ENCODE measurements around the gene SMIM35. TPM values are rescaled to one million over a fixed set of nuclear protein-coding genes. Genes with fewer than 3 reads are reported as not detected.

Gene SMIM35
- total RNA-seq, 6 donors from 2014 or later = not detected

GRCh38 chr11:118052581-118053206, 34.1 kb downstream of the SMIM35 start:
- no peak for TF ChIP-seq POLR2A (IDR thresholded peaks at IDR 0.05)
- TF ChIP-seq EP300 (IDR thresholded peaks at IDR 0.05) = no peak
- TF ChIP-seq CTCF (IDR thresholded peaks at IDR 0.05) = no peak
- no peak for TF ChIP-seq POLR2AphosphoS5 (IDR thresholded peaks at IDR 0.05)
- Histone ChIP-seq H3K4me3 (no peak overlapping the region), H3K36me3 (no peaks in the 10 kb centered on the region), H3K4me1 (peaks cover 0 to 4% (median 0%) of the 10 kb centered on the region in 4 donors), H3K9me3 (no peaks in the 10 kb centered on the region), H3K27ac (no peak overlapping the region), H3K27me3 (no peaks in the 10 kb centered on the region)
- DNase-seq (peak in 1 of 2 donors; percentile 4), ATAC-seq (ENCODE audit: low FRiP score in 2 of 2) (no peak)
- WGBS, 2 donors = 78 to 86% methylated on average over 11 to 13 of the region's 13 CpGs

DNA sequence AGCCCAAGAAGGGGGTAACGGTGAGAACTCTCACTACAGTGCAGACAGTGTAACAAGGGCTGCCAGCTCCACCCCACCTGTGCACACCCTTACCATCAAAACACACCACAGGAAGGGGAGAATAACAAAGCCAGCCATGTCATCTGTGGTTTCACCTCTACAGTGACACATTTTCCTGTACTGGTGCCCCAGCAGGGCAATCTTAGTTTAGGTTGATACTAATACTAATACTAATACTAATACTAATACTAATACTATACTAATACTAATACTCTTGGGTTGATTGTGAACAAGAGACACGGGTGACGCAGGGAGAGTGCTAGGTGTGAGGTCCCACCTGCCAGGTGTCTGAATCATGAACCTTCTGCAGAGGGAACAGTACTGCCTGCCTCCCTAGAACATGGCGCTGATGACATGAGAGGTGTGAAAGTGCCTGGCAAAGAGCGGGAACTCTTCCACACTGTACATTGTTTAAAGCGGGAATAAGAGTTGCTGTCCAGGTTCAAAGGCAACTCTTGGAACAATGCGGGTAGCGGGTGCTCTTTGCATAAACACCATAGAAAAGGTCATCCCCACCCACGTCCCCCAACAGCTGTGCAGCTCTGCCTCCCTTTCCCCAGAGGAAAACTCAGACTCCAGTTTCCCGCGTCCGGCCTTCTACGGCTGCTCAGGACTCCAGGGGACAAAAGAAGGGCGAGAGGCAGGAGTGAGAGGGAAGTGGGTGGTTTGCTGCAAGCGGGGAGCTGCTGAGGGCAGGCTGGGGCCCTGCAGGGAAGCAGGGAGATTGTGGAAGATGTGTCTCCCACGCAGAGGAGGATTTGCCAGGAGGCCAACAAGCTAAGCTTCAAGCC, 34.9 kb downstream of the SMIM35 start:
- peaks cover 0 to 4% (median 0%) of the 10 kb centered on the region in 4 donors for H3K4me1 ChIP-seq
- no peak overlapping the region for H3K4me3 ChIP-seq
- no peak for TF ChIP-seq CTCF (IDR thresholded peaks at IDR 0.05)
- TF ChIP-seq EP300 (IDR thresholded peaks at IDR 0.05) = no peak
- TF ChIP-seq POLR2A (IDR thresholded peaks at IDR 0.05) = no peak
- peak in 1 of 2 donors; percentile 25 for DNase-seq
- WGBS, 2 donors = 85% methylated on average over 12 to 16 of the region's 16 CpGs
- no peaks in the 10 kb centered on the region for H3K9me3 ChIP-seq
- peak overlapping the region in 1 of 4 donors; percentile 43 for H3K27ac ChIP-seq
- ATAC-seq (ENCODE audit: low FRiP score in 2 of 2) = no peak
- H3K27me3 ChIP-seq = no peaks in the 10 kb centered on the region
- no peaks in the 10 kb centered on the region for H3K36me3 ChIP-seq

GRCh38 chr11:118051136-118051610, 35.6 kb downstream of the SMIM35 start:
- H3K27me3 ChIP-seq = no peaks in the 10 kb centered on the region
- H3K27ac ChIP-seq = peak overlapping the region in 1 of 4 donors; percentile 36
- no peak for DNase-seq

DNA sequence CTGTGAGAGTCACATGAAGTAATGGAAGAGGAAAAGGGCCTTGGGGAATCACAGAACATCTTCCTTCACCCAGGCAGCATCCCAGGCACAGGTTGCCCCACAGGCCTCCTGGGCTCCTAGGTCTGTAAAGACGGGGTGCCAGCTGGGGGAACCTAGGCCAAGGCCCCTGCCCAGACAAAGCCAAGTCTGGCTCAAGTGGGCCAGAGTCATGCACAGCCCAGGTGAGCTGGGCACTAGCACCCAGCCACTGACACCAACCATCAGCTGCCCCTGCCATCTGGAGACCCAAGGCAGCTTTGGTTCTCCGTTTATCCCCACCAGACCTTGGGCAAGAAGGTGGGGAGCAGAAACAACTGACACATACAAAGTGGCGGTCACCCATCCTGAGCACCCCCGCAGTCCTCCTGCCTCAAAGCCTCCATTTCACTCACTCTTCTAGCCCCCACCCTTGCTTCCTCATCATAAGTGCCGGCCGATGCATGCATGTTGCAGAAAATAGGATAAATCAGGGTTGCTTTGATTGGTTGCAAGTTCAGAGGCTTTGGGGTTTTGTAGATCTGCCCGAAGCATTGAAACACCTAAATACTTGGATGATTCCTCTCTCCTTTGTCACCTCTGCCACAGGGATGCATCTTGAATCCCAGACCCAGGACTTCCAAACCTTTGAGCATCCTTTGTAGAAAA, 36.4 kb downstream of the SMIM35 start:
- Histone ChIP-seq H3K27me3 (no peaks in the 10 kb centered on the region), H3K27ac (no peak overlapping the region), H3K4me3 (no peak overlapping the region), H3K9me3 (no peaks in the 10 kb centered on the region), H3K4me1 (peaks cover 0 to 4% (median 0%) of the 10 kb centered on the region in 4 donors), H3K36me3 (no peaks in the 10 kb centered on the region)
- WGBS, 2 donors = 96 to 97% methylated on average over 7 of the region's 7 CpGs
- no peak for TF ChIP-seq CTCF (IDR thresholded peaks at IDR 0.05)
- TF ChIP-seq EP300 (IDR thresholded peaks at IDR 0.05) = no peak
- ATAC-seq (ENCODE audit: low FRiP score in 2 of 2) (no peak), DNase-seq (peak in 1 of 2 donors; percentile 24)

More at GRCh38 chr11:118051136-118051610, 35.6 kb downstream of the SMIM35 start:
- no peak for TF ChIP-seq POLR2A (IDR thresholded peaks at IDR 0.05)
- TF ChIP-seq EP300 (IDR thresholded peaks at IDR 0.05) = no peak
- TF ChIP-seq CTCF (IDR thresholded peaks at IDR 0.05) = no peak
- TF ChIP-seq POLR2AphosphoS5 (IDR thresholded peaks at IDR 0.05) = no peak
- Histone ChIP-seq H3K9me3 (no peaks in the 10 kb centered on the region), H3K4me3 (no peak overlapping the region), H3K36me3 (no peaks in the 10 kb centered on the region), H3K4me1 (peaks cover 0 to 4% (median 0%) of the 10 kb centered on the region in 4 donors)
- WGBS, 2 donors = 74 to 83% methylated on average over 7 of the region's 7 CpGs
- no peak for ATAC-seq (ENCODE audit: low FRiP score in 2 of 2)

Measured in upper lobe of left lung (tissue), 6 donors.